ENCODE results near the gene AMPD1. TPM values are rescaled to one million over a fixed set of nuclear protein-coding genes. Genes with fewer than 3 reads are reported as not detected.

Gene AMPD1
- total and polyA plus RNA-seq, 10 of the 15 experiments (the other 5 are each of a cell fraction or from before 2014, with no cell fraction given) = 0.12 to 0.30 (median 0.14) TPM; not detected in 7

DNA sequence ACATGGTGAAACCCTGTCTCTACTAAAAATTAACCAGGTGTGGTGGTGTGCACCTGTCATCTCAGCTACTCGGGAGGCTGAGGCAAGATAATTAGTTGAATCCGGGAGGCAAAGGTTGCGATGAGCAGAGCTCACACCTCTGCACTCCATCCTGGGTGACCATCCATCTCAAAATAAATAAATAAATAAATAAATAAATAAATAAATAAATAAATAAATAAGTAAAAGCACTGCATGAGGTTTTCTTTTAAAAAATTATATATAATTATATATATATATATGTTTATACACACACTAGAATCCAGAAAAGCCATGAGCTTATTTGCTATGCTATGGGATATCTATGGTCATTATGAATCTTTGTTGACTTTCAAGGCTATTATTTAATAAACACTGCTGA, 2.4 kb downstream of the AMPD1 start:
- SMC1A ChIA-PET (ENCODE audit: uncharacterized antibody, unreplicated experiment) = interaction anchor here (1.0 to 1.5 kb wide), 2 partner anchors 19 to 345 kb away, joined by 3 read pairs; no protein-coding TSS in a partner anchor
- Histone ChIP-seq H3K27me3 (replicated peaks in 1 of 2; ENCODE audit: control insufficient read depth in 2 of 2, insufficient read depth in 2 of 2, low read length in 1 of 2) (no peaks in the 10 kb centered on the region), H3K4me1 (ENCODE audit: control insufficient read depth, insufficient read depth, low read length) (no peaks in the 10 kb centered on the region), H2AFZ (ENCODE audit: control insufficient read depth, low read depth, low read length) (no peak overlapping the region), H3K4me3 (no peak overlapping the region), H3K4me2 (ENCODE audit: control insufficient read depth, insufficient read depth) (no peak overlapping the region), H3K9me3 (replicated peaks; ENCODE audit: control insufficient read depth, insufficient read depth, low read length) (no peaks in the 10 kb centered on the region), H3K27ac (ENCODE audit: control insufficient read depth, insufficient read depth) (no peak overlapping the region), H3K36me3 (ENCODE audit: control insufficient read depth in 2 of 2, insufficient read depth in 2 of 2, low read length in 1 of 2) (no peaks in the 10 kb centered on the region), H4K20me1 (ENCODE audit: control insufficient read depth, insufficient read depth) (no peaks in the 10 kb centered on the region), H3K79me2 (ENCODE audit: control insufficient read depth, insufficient read depth, low read length) (no peaks in the 10 kb centered on the region), H3K9ac (ENCODE audit: control insufficient read depth, insufficient read depth, low read length) (no peak overlapping the region)
- 79% methylated on average over 3 of the region's 3 CpGs for WGBS (ENCODE audit: insufficient coverage, insufficient replicate concordance, low lambda C conversion rate, missing lambda C conversion rate)
- TF ChIP-seq, protein P1, sequence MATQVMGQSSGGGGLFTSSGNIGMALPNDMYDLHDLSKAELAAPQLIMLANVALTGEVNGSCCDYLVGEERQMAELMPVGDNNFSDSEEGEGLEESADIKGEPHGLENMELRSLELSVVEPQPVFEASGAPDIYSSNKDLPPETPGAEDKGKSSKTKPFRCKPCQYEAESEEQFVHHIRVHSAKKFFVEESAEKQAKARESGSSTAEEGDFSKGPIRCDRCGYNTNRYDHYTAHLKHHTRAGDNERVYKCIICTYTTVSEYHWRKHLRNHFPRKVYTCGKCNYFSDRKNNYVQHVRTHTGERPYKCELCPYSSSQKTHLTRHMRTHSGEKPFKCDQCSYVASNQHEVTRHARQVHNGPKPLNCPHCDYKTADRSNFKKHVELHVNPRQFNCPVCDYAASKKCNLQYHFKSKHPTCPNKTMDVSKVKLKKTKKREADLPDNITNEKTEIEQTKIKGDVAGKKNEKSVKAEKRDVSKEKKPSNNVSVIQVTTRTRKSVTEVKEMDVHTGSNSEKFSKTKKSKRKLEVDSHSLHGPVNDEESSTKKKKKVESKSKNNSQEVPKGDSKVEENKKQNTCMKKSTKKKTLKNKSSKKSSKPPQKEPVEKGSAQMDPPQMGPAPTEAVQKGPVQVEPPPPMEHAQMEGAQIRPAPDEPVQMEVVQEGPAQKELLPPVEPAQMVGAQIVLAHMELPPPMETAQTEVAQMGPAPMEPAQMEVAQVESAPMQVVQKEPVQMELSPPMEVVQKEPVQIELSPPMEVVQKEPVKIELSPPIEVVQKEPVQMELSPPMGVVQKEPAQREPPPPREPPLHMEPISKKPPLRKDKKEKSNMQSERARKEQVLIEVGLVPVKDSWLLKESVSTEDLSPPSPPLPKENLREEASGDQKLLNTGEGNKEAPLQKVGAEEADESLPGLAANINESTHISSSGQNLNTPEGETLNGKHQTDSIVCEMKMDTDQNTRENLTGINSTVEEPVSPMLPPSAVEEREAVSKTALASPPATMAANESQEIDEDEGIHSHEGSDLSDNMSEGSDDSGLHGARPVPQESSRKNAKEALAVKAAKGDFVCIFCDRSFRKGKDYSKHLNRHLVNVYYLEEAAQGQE (IDR thresholded peaks at IDR 0.05; ENCODE audit: low read depth, low read length) = no peak
- TF ChIP-seq, protein P2, sequence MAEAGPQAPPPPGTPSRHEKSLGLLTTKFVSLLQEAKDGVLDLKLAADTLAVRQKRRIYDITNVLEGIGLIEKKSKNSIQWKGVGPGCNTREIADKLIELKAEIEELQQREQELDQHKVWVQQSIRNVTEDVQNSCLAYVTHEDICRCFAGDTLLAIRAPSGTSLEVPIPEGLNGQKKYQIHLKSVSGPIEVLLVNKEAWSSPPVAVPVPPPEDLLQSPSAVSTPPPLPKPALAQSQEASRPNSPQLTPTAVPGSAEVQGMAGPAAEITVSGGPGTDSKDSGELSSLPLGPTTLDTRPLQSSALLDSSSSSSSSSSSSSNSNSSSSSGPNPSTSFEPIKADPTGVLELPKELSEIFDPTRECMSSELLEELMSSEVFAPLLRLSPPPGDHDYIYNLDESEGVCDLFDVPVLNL (IDR thresholded peaks at IDR 0.05; ENCODE audit: low read depth, low read length) = no peak
- TF ChIP-seq, protein P3, sequence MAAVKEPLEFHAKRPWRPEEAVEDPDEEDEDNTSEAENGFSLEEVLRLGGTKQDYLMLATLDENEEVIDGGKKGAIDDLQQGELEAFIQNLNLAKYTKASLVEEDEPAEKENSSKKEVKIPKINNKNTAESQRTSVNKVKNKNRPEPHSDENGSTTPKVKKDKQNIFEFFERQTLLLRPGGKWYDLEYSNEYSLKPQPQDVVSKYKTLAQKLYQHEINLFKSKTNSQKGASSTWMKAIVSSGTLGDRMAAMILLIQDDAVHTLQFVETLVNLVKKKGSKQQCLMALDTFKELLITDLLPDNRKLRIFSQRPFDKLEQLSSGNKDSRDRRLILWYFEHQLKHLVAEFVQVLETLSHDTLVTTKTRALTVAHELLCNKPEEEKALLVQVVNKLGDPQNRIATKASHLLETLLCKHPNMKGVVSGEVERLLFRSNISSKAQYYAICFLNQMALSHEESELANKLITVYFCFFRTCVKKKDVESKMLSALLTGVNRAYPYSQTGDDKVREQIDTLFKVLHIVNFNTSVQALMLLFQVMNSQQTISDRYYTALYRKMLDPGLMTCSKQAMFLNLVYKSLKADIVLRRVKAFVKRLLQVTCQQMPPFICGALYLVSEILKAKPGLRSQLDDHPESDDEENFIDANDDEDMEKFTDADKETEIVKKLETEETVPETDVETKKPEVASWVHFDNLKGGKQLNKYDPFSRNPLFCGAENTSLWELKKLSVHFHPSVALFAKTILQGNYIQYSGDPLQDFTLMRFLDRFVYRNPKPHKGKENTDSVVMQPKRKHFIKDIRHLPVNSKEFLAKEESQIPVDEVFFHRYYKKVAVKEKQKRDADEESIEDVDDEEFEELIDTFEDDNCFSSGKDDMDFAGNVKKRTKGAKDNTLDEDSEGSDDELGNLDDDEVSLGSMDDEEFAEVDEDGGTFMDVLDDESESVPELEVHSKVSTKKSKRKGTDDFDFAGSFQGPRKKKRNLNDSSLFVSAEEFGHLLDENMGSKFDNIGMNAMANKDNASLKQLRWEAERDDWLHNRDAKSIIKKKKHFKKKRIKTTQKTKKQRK (IDR thresholded peaks at IDR 0.05; ENCODE audit: low read depth, low read length) = no peak
- TF ChIP-seq BMI1 (IDR thresholded peaks at IDR 0.05; ENCODE audit: borderline replicate concordance) = no peak
- TF ChIP-seq RUNX3 (IDR thresholded peaks at IDR 0.05; ENCODE audit: low read length) = no peak
- TF ChIP-seq ZSCAN29 (IDR thresholded peaks at IDR 0.05) = no peak
- no peak for TF ChIP-seq RB1 (IDR thresholded peaks at IDR 0.05; ENCODE audit: borderline replicate concordance)
- TF ChIP-seq JUND (IDR thresholded peaks at IDR 0.05; ENCODE audit: low read depth, low read length) = no peak
- no peak for TF ChIP-seq RBBP5 (conservative IDR thresholded peaks at IDR 0.05)
- no peak for TF ChIP-seq SP1 (IDR thresholded peaks at IDR 0.05; ENCODE audit: low read depth, low read length)
- TF ChIP-seq TAF1 (IDR thresholded peaks at IDR 0.05; ENCODE audit: borderline replicate concordance, low read depth, low read length) = no peak
- no peak for TF ChIP-seq EGR1 (IDR thresholded peaks at IDR 0.05; ENCODE audit: borderline replicate concordance in 1 of 2, low read depth in 2 of 2, low read length in 2 of 2)
- no peak for TF ChIP-seq EP300 (IDR thresholded peaks at IDR 0.05; ENCODE audit: borderline replicate concordance in 1 of 2, control insufficient read depth in 1 of 2, low read depth in 2 of 2, low read length in 2 of 2)
- TF ChIP-seq, protein P4, sequence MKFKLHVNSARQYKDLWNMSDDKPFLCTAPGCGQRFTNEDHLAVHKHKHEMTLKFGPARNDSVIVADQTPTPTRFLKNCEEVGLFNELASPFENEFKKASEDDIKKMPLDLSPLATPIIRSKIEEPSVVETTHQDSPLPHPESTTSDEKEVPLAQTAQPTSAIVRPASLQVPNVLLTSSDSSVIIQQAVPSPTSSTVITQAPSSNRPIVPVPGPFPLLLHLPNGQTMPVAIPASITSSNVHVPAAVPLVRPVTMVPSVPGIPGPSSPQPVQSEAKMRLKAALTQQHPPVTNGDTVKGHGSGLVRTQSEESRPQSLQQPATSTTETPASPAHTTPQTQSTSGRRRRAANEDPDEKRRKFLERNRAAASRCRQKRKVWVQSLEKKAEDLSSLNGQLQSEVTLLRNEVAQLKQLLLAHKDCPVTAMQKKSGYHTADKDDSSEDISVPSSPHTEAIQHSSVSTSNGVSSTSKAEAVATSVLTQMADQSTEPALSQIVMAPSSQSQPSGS (IDR thresholded peaks at IDR 0.05; ENCODE audit: low read length) = no peak
- TF ChIP-seq PAX8 (IDR thresholded peaks at IDR 0.05) = no peak
- no peak for TF ChIP-seq TCF12 (IDR thresholded peaks at IDR 0.05; ENCODE audit: low read depth, low read length)
- no TSS peak for BruUV-seq (replicated peaks)
- CTCF ChIA-PET = interaction anchor here (0.9 to 1.8 kb wide), 2 partner anchors 24 to 27 kb away, joined by 3 to 4 read pairs; partner anchors contain the start of gene DENND2C
- no peak for ATAC-seq
- RAD21 ChIA-PET (ENCODE audit: unreplicated experiment) = no interaction called here
- POLR2A ChIA-PET = no interaction called here
- intact Hi-C loops (cut with micrococcal nuclease; ENCODE audit: unreplicated experiment) (no loop called here), in situ Hi-C loops (cut with MboI) (no loop called here)
- DNase-seq (ENCODE audit: low read depth, low spot score) = no peak
- FAIRE-seq = no peak

All from GM12878 (cell line).